MM.1S (cell line): ENCODE data around the gene GOSR2.

Experiments
- DNase-seq: peaks from one replicate; pipeline ENCODE4 v3.0.0-alpha.2; 2015
- H2AFZ ChIP-seq: fragments of 300-600 bp; sonication (generic); 2 replicates; pipeline ENCODE4 v1.6.0; 2016; ENCODE audit warnings: antibody characterized with exemption, low read length
- H3F3A ChIP-seq: fragments of 300-600 bp; sonication (generic); 2 replicates; pipeline ENCODE4 v1.6.1; 2016; ENCODE audit warnings: mild to moderate bottlenecking, antibody characterized with exemption, low read length, moderate library complexity, mixed read lengths; ENCODE audit not compliant: insufficient read depth
- H3K27ac ChIP-seq: fragments of 300-600 bp; sonication (generic); 2 replicates; pipeline ENCODE4 v1.5.1; 2016; ENCODE audit warnings: mild to moderate bottlenecking, low read length
- H3K27me3 ChIP-seq: fragments of 300-600 bp; sonication (generic); replicated peaks from 2 replicates; pipeline ENCODE4 v1.6.0; 2016; ENCODE audit warnings: low read length; ENCODE audit not compliant: insufficient read depth
- H3K36me3 ChIP-seq: fragments of 300-600 bp; sonication (generic); replicated peaks from 2 replicates; pipeline ENCODE4 v1.6.1; 2016; ENCODE audit warnings: mild to moderate bottlenecking, low read length, mixed read lengths; ENCODE audit not compliant: insufficient read depth
- H3K4me1 ChIP-seq: fragments of 300-600 bp; sonication (generic); 2 replicates; pipeline ENCODE4 v1.6.1; 2016; ENCODE audit warnings: low read length, mixed read lengths
- H3K4me2 ChIP-seq: fragments of 300-600 bp; sonication (generic); 2 replicates; pipeline ENCODE4 v1.6.0; 2016; ENCODE audit warnings: low read depth, low read length
- H3K4me3 ChIP-seq: fragments of 300-600 bp; sonication (generic); 2 replicates; pipeline ENCODE4 v1.5.1; 2016; ENCODE audit warnings: low read length, mixed read lengths
- H3K79me2 ChIP-seq: fragments of 300-600 bp; sonication (generic); 2 replicates; pipeline ENCODE4 v1.6.1; 2016; ENCODE audit warnings: mixed run types, low read length, mixed read lengths
- H3K9ac ChIP-seq: fragments of 300-600 bp; sonication (generic); 2 replicates; pipeline ENCODE4 v1.6.1; 2016; ENCODE audit warnings: low read length, mixed read lengths
- H3K9me2 ChIP-seq: fragments of 300-600 bp; sonication (generic); replicated peaks from 2 replicates; pipeline ENCODE4 v1.6.1; 2016; ENCODE audit warnings: mild to moderate bottlenecking, low read length, mixed read lengths; ENCODE audit not compliant: insufficient read depth
- H3K9me3 ChIP-seq: fragments of 300-600 bp; sonication (generic); replicated peaks from 2 replicates; pipeline ENCODE4 v1.6.1; 2016; ENCODE audit warnings: mild to moderate bottlenecking, low read length, mixed read lengths; ENCODE audit not compliant: insufficient read depth
- H4K20me1 ChIP-seq: fragments of 300-600 bp; sonication (generic); 2 replicates; pipeline ENCODE4 v1.6.1; 2016; ENCODE audit warnings: mild to moderate bottlenecking, low read length, moderate library complexity, mixed read lengths; ENCODE audit not compliant: insufficient read depth
- CTCF ChIP-seq: fragments of 300-600 bp; sonication (generic); IDR thresholded peaks from 2 replicates; pipeline ENCODE4 v1.5.1; 2016; ENCODE audit warnings: antibody characterized with exemption, low read length, mixed read lengths
- EZH2 ChIP-seq: fragments of 300-600 bp; sonication (generic); optimal IDR thresholded peaks from 2 replicates; pipeline ENCODE3; 2017; ENCODE audit warnings: low read depth, mild to moderate bottlenecking, antibody characterized with exemption, low read length, mixed read lengths
- EZH2phosphoT487 ChIP-seq: fragments of 300-600 bp; sonication (generic); IDR thresholded peaks from 2 replicates; pipeline ENCODE4 v1.6.1; 2018; ENCODE audit warnings: antibody characterized with exemption, low read length

GOSR2 gene

GRCh38 chr17:46922804-46923635 lies at the start of gene GOSR2:
Gene GOSR2, plus strand, starts transcription at chr17:46923160. Its CDS starts 33 bp downstream, at chr17:46923193.
- DNase-seq, result peak; percentile 88
- H3K9ac ChIP-seq, result peak within 1 kb of the TSS; percentile 92
- no peaks in the 10 kb centered on the region for H3K9me3 ChIP-seq
- peaks cover 14% of the 10 kb centered on the region; the same call in 1 of the 2 replicates for H3F3A ChIP-seq
- TF ChIP-seq CTCF, result no peak
- no peak for TF ChIP-seq EZH2phosphoT487
- TF ChIP-seq EZH2, result no peak
- H3K27me3 ChIP-seq, result no peaks in the 10 kb centered on the region
- no peaks in the 10 kb centered on the region for H3K9me2 ChIP-seq
- H3K27ac ChIP-seq, result peak within 1 kb of the TSS; percentile 93
- H4K20me1 ChIP-seq, result peaks cover 5% of the 10 kb centered on the region; the same call in 1 of the 2 replicates
- H3K4me1 ChIP-seq, result peaks cover 22% of the 10 kb centered on the region; the same call in 1 of the 2 replicates
- H2AFZ ChIP-seq, result peak within 1 kb of the TSS; percentile 94
- peak within 1 kb of the TSS; percentile 94 for H3K4me3 ChIP-seq
- H3K79me2 ChIP-seq, result peaks cover 53% of the 10 kb centered on the region
- H3K4me2 ChIP-seq, result peak within 1 kb of the TSS; percentile 87
- H3K36me3 ChIP-seq, result no peaks in the 10 kb centered on the region

GRCh38 chr17:46873941-46874645 lies 48.9 kb upstream of the GOSR2 start:
- Histone ChIP-seq H2AFZ (no peak overlapping the region), H3K27ac (no peak overlapping the region), H3K4me3 (no peak overlapping the region), H3K9me3 (no peaks in the 10 kb centered on the region), H3K27me3 (0 out of 2 replicates have a peak, but pooled peaks cover 4% of the 10 kb centered on the region), H3K9ac (no peak overlapping the region), H3F3A (no peaks in the 10 kb centered on the region), H3K9me2 (no peaks in the 10 kb centered on the region), H3K79me2 (no peaks in the 10 kb centered on the region), H3K4me1 (peaks cover 4% of the 10 kb centered on the region; the same call in 1 of the 2 replicates), H4K20me1 (no peaks in the 10 kb centered on the region), H3K36me3 (no peaks in the 10 kb centered on the region), H3K4me2 (no peak overlapping the region)
- TF ChIP-seq CTCF (no peak), EZH2phosphoT487 (no peak), EZH2 (no peak)
- no peak for DNase-seq

GRCh38 chr17:46874906-46875305 lies 48.1 kb upstream of the GOSR2 start:
- Histone ChIP-seq H3K9ac (no peak overlapping the region), H3K4me3 (no peak overlapping the region), H3F3A (no peaks in the 10 kb centered on the region), H3K9me2 (no peaks in the 10 kb centered on the region), H3K79me2 (no peaks in the 10 kb centered on the region), H2AFZ (no peak overlapping the region), H3K27me3 (no peaks in the 10 kb centered on the region), H3K4me1 (peaks cover 4% of the 10 kb centered on the region; the same call in 1 of the 2 replicates), H3K9me3 (no peaks in the 10 kb centered on the region), H3K27ac (no peak overlapping the region), H3K4me2 (no peak overlapping the region), H3K36me3 (no peaks in the 10 kb centered on the region), H4K20me1 (no peaks in the 10 kb centered on the region)
- no peak for DNase-seq
- no peak for TF ChIP-seq EZH2
- no peak for TF ChIP-seq EZH2phosphoT487
- no peak for TF ChIP-seq CTCF
